ENCODE results near the gene DDX24.

DNA sequence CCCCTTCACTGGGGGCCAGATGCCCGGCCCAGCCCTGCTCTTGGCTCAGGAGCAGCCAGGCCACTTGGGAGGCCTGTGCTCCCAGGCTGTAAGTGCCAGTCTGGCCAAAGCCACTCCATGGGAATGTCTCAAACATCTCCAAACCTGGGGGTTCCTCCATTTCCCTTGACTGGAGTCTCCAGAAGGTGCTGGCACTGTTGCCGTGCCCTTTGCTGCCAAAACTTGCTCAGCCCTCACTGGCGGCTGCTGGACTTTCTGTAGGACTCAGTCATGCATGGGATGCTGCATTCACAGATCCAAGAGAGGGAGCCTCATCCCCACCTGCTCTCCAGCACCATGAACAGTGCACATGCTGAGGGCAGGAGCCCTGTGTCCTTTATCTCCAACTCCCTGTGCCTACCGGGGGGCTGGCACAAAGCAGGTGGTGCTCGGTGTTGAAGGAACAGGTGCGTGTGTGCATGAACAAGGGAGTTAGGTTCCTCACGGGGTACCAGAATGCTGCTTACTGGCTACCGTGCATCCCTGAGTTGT is 64.5 kb downstream of the DDX24 start:
- TF ChIP-seq POLR2A (IDR thresholded peaks at IDR 0.05) (no peak), CTCF (IDR thresholded peaks at IDR 0.05) (no peak)

All from adrenal gland (tissue), 5 donors.